Stimulated activated naive CD4-positive, alpha-beta T cell treated with Interleukin-2 at 50 U/mL for 16 hours (primary cell): Measurements from ENCODE around the gene GAGE12D.
"Not testable (repeated sequence)": the region's sequence is repeated elsewhere in the genome, so short reads cannot be mapped to it uniquely, and the experiment has no call there.

ENCODE experiments used
- DNase-seq: peaks from one replicate; lab custom pipeline; 2025; lab: John Stamatoyannopoulos, UW

Gene GAGE12D

GRCh38 chrX:49541433-49541832 is at the start of gene GAGE12D:
TSS of gene GAGE12D (plus strand) at chrX:49541733. CDS start at chrX:49542888, 1,155 bp downstream.
- DNase-seq = not testable (repeated sequence)

- DNase-seq = not testable (repeated sequence)
Observed at GRCh38 chrX:49531877-49532276, 9.7 kb upstream of the GAGE12D start, which contains the start of gene GAGE12C. TSS of gene GAGE12C (plus strand) at chrX:49532177. CDS start at chrX:49533332, 1,155 bp downstream.

GRCh38 chrX:49550989-49551388 is 9.5 kb downstream of the GAGE12D start, which contains the start of gene GAGE12E:
TSS of gene GAGE12E (plus strand) at chrX:49551289. CDS start at chrX:49552444, 1,155 bp downstream.
- DNase-seq = not testable (repeated sequence)

GRCh38 chrX:49560542-49560941 is 19.0 kb downstream of the GAGE12D start, which contains the start of gene GAGE12F:
TSS of gene GAGE12F (plus strand) at chrX:49560842. CDS start at chrX:49561997, 1,155 bp downstream.
- DNase-seq = not testable (repeated sequence)

- DNase-seq = not testable (repeated sequence)
Observed at GRCh38 chrX:49568728-49569127, 27.2 kb downstream of the GAGE12D start.

- DNase-seq = not testable (repeated sequence)
Observed at GRCh38 chrX:49569152-49569551, 27.6 kb downstream of the GAGE12D start.

GRCh38 chrX:49570100-49570499 is 28.6 kb downstream of the GAGE12D start, which contains the start of gene GAGE12G:
TSS of gene GAGE12G (plus strand) at chrX:49570400. CDS start at chrX:49571555, 1,155 bp downstream.
- DNase-seq = not testable (repeated sequence)

- DNase-seq = not testable (repeated sequence)
Observed at GRCh38 chrX:49579649-49580048, 38.1 kb downstream of the GAGE12D start, which contains the start of gene GAGE12H. TSS of gene GAGE12H (plus strand) at chrX:49579949. CDS start at chrX:49581104, 1,155 bp downstream.

GRCh38 chrX:49589196-49589595 is 47.7 kb downstream of the GAGE12D start, which contains the start of gene GAGE2A:
TSS of gene GAGE2A (plus strand) at chrX:49589496. CDS start at chrX:49590651, 1,155 bp downstream.
- DNase-seq = not testable (repeated sequence)

GRCh38 chrX:49589769-49590478 is 48.4 kb downstream of the GAGE12D start:
- DNase-seq = not testable (repeated sequence)

- DNase-seq = not testable (repeated sequence)
Observed at GRCh38 chrX:49590488-49590887, 49.0 kb downstream of the GAGE12D start.
